ENCODE data around the gene EXOC4.

DNA sequence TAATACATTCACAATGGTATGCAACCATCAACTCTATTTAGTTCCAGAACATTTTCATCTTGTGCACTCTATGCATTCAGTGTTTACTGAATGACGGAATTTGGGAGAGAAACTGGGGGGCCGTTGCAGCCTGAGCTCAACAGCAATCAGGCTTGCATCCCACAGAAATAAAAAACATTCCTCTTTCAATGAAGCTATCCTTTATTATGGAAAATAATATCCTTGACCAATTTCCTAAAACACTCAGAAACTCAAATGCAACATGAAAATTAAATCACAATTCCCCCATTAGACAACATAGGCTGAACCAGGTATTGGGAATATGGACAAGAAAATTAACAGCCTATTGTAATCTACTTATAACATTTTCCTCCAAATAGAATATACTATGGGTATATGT lies 6.3 kb upstream of the EXOC4 start:
- TF ChIP-seq, protein P1, sequence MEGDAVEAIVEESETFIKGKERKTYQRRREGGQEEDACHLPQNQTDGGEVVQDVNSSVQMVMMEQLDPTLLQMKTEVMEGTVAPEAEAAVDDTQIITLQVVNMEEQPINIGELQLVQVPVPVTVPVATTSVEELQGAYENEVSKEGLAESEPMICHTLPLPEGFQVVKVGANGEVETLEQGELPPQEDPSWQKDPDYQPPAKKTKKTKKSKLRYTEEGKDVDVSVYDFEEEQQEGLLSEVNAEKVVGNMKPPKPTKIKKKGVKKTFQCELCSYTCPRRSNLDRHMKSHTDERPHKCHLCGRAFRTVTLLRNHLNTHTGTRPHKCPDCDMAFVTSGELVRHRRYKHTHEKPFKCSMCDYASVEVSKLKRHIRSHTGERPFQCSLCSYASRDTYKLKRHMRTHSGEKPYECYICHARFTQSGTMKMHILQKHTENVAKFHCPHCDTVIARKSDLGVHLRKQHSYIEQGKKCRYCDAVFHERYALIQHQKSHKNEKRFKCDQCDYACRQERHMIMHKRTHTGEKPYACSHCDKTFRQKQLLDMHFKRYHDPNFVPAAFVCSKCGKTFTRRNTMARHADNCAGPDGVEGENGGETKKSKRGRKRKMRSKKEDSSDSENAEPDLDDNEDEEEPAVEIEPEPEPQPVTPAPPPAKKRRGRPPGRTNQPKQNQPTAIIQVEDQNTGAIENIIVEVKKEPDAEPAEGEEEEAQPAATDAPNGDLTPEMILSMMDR (IDR thresholded peaks at IDR 0.05): no peak
- TF ChIP-seq POLR2A (IDR thresholded peaks at IDR 0.05): no peak
